HG02571 (cell line): ENCODE data around the gene CPLANE1.

ENCODE experiments used
- ATAC-seq: cut with Tn5 transposase; IDR thresholded peaks from one replicate; pipeline ENCODE4 v1.9.1; 2021; ENCODE audit warnings: mild to moderate bottlenecking, moderate library complexity; ENCODE audit not compliant: unreplicated experiment

CPLANE1 gene

DNA sequence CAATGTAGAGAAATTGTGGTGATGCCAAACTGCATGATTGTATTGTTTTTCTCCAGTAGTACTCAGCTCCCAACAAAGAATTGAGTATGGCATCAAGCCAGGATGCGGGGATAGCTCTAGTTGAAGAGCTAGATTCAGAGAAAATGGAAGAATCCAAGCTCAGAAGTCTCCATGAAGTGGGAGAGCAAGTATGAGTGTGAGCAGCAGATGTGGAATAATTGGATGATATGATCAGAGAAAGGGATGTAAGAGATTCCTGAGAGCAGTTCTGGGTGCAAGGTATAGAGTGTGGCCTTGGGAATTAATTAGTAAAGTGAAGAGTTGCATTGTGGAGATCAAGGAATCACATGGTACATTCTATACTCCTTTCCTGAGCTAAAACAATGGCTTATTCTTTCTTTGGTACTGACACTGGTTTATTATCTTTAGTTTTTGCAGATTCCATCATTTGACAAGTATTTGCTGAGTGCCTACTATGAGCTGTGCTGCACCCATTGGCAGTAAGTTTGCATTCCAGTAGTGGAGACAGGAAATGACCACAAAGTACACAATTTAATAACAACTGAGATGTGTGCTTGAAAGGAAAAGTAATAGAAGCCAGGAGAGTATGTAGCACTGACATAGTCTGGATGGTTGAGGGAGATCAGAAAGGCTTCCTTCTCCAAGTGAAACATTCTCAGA is 177.1 kb downstream of the CPLANE1 start:
- ATAC-seq = no peak

DNA sequence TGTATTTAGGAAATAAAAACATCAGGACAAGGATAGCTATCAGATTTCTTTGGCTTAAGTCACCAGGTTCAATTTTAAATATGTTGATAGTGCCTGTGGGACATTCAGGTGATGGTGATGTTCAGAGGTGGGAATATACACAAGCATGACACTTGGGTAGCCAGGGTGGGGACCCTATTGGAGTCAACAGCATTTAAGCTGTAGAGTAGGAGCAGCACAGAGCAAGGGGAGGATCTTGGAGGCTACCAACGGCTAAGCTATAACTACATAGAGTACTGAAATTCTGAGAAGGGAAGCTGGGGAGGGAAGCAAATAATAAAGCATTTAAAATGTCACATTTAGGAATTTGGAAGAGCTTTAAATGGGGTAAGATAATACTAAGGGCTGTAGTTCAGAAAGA is 177.7 kb downstream of the CPLANE1 start:
- no peak for ATAC-seq

GRCh38 chr5:37064442-37064841 is 184.7 kb downstream of the CPLANE1 start:
- ATAC-seq = no peak

DNA sequence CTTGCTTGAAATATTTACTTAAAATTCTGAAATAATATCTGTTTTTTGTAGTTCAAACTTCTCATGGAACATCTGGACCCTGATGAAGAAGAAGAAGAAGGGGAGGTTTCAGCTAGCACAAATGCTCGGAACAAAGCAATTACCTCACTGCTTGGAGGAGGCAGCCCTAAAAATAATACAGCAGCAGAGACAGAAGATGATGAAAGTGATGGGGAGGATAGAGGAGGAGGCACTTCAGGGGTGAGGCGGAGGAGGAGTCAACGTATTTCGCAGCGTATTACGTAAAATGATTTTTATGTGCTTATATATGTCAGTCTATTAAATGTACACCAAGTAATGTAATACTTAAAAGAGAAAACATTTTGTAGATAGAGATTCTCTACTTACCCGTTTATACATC is 185.4 kb downstream of the CPLANE1 start:
- ATAC-seq = no peak

GRCh38 chr5:37060030-37060429 is 189.1 kb downstream of the CPLANE1 start:
- no peak for ATAC-seq

GRCh38 chr5:37056762-37057161 is 192.4 kb downstream of the CPLANE1 start:
- ATAC-seq = no peak
